Neural crest cell (in vitro differentiated cells): ENCODE results near the gene ELMO1. TPM values are rescaled to one million over a fixed set of nuclear protein-coding genes. Genes with fewer than 3 reads are reported as not detected.

ENCODE experiments used
- DNase-seq: peaks from one replicate; pipeline ENCODE4 v3.0.0; 2021; ENCODE audit warnings: low read depth, mixed read lengths, low spot score
- H3K27ac Mint-ChIP-seq: one replicate; pipeline ENCODE4 v1.8.0; 2021; ENCODE audit warnings: mild to moderate bottlenecking, mixed read lengths; ENCODE audit not compliant: unreplicated experiment
- H3K27me3 Mint-ChIP-seq: 2 replicates; pipeline ENCODE4 v1.8.0; 2021; ENCODE audit warnings: low read depth, mild to moderate bottlenecking, mixed read lengths
- H3K36me3 Mint-ChIP-seq: 2 replicates; pipeline ENCODE4 v1.8.0; 2021; ENCODE audit warnings: low read depth, mild to moderate bottlenecking, mixed read lengths
- H3K4me1 Mint-ChIP-seq: 2 replicates; pipeline ENCODE4 v1.8.0; 2021; ENCODE audit warnings: mixed read lengths
- H3K4me3 Mint-ChIP-seq: one replicate; pipeline ENCODE4 v1.8.0; 2021; ENCODE audit warnings: mild to moderate bottlenecking, mixed read lengths
- H3K9me3 Mint-ChIP-seq: 2 replicates; pipeline ENCODE4 v1.8.0; 2021; ENCODE audit warnings: mixed read lengths
- total RNA-seq: library from RNA; stranded (reverse); gene quantifications from 2 replicates; pipeline ENCODE4 v1.2.1, GENCODE V29; 2021
- TF ChIP-seq, protein P1 (sequence below): fragments of 200-600 bp; sonication (generic); conservative IDR thresholded peaks from 2 replicates; pipeline ENCODE4 v1.5.0; 2021; ENCODE audit warnings: antibody characterized with exemption, mild to moderate bottlenecking

Gene ELMO1
- total RNA-seq, 1 donor from 2014 or later: 7.4 TPM

- Mint-ChIP-seq H3K27ac (peak overlapping the region; percentile 19), H3K36me3 (no peaks in the 10 kb centered on the region), H3K4me3 (no peak overlapping the region), H3K9me3 (peaks cover 8% of the 10 kb centered on the region), H3K27me3 (no peaks in the 10 kb centered on the region), H3K4me1 (peaks cover 16% of the 10 kb centered on the region)
- TF ChIP-seq, protein P1, sequence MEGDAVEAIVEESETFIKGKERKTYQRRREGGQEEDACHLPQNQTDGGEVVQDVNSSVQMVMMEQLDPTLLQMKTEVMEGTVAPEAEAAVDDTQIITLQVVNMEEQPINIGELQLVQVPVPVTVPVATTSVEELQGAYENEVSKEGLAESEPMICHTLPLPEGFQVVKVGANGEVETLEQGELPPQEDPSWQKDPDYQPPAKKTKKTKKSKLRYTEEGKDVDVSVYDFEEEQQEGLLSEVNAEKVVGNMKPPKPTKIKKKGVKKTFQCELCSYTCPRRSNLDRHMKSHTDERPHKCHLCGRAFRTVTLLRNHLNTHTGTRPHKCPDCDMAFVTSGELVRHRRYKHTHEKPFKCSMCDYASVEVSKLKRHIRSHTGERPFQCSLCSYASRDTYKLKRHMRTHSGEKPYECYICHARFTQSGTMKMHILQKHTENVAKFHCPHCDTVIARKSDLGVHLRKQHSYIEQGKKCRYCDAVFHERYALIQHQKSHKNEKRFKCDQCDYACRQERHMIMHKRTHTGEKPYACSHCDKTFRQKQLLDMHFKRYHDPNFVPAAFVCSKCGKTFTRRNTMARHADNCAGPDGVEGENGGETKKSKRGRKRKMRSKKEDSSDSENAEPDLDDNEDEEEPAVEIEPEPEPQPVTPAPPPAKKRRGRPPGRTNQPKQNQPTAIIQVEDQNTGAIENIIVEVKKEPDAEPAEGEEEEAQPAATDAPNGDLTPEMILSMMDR: no peak
- no peak for DNase-seq
Measured at GRCh38 chr7:37027104-37027503, 421.6 kb downstream of the ELMO1 start.

DNA sequence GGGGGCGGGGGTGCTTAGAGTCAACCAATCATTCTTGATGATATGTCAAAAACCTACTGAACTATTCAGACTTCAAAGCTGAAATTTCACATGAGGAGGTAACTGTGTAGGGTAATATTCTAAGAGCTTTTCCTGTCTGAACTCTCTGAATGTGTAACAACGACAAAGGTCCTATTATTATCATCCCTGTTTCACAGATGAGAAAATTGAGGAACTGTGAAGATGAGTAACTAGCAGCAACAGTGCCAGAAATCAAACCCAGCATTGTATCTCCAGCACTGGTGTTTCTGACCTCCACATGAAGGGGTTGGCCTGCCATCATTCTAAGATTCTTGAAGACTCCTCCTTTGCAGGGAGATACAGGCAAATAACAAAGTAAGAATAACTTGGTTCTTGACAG lies 429.7 kb downstream of the ELMO1 start:
- DNase-seq: no peak
- Mint-ChIP-seq H3K9me3 (no peaks in the 10 kb centered on the region), H3K27me3 (no peaks in the 10 kb centered on the region), H3K4me3 (no peak overlapping the region), H3K36me3 (peaks cover 4% of the 10 kb centered on the region), H3K4me1 (peaks cover 12% of the 10 kb centered on the region), H3K27ac (no peak overlapping the region)
- TF ChIP-seq, protein P1: no peak

- no peak for DNase-seq
- TF ChIP-seq, protein P1: no peak
- H3K36me3 Mint-ChIP-seq: peaks cover 4% of the 10 kb centered on the region
- H3K4me1 Mint-ChIP-seq: peaks cover 13% of the 10 kb centered on the region
- H3K4me3 Mint-ChIP-seq: no peak overlapping the region
- H3K9me3 Mint-ChIP-seq: no peaks in the 10 kb centered on the region
- H3K27me3 Mint-ChIP-seq: no peaks in the 10 kb centered on the region
- no peak overlapping the region for H3K27ac Mint-ChIP-seq
Measured at GRCh38 chr7:37016064-37016878, 432.4 kb downstream of the ELMO1 start.

GRCh38 chr7:37015353-37016034 lies 433.2 kb downstream of the ELMO1 start:
- no peak overlapping the region for H3K27ac Mint-ChIP-seq

GRCh38 chr7:37013771-37014170 lies 434.9 kb downstream of the ELMO1 start:
- Mint-ChIP-seq H3K4me3 (no peak overlapping the region), H3K36me3 (peaks cover 4% of the 10 kb centered on the region), H3K4me1 (peaks cover 11% of the 10 kb centered on the region), H3K9me3 (no peaks in the 10 kb centered on the region), H3K27me3 (no peaks in the 10 kb centered on the region), H3K27ac (no peak overlapping the region)
- TF ChIP-seq, protein P1: no peak
- DNase-seq: no peak

More at GRCh38 chr7:37015353-37016034, 433.2 kb downstream of the ELMO1 start:
- H3K4me3 Mint-ChIP-seq: no peak overlapping the region
- H3K27me3 Mint-ChIP-seq: no peaks in the 10 kb centered on the region
- H3K4me1 Mint-ChIP-seq: peaks cover 8% of the 10 kb centered on the region
- H3K9me3 Mint-ChIP-seq: no peaks in the 10 kb centered on the region
- no peak for DNase-seq
- TF ChIP-seq, protein P1: no peak
- peaks cover 4% of the 10 kb centered on the region for H3K36me3 Mint-ChIP-seq
